SK-N-SH (cell line): ENCODE measurements around the gene STX19.

Experiments used
- CHD2 ChIP-seq: fragments of 150-350 bp; IDR thresholded peaks from 2 replicates; pipeline ENCODE4 v1.6.1; 2018; ENCODE audit warnings: low read length; ENCODE audit not compliant: partially characterized antibody
- FOXM1 ChIP-seq: IDR thresholded peaks from 2 replicates; pipeline ENCODE4 v1.4.0; 2012; ENCODE audit warnings: low read depth, mild to moderate bottlenecking
- JUND ChIP-seq: IDR thresholded peaks from 2 replicates; pipeline ENCODE4 v1.4.0; 2012
- NFIC ChIP-seq: IDR thresholded peaks from 2 replicates; pipeline ENCODE4 v1.4.0; 2012; ENCODE audit warnings: borderline replicate concordance
- REST ChIP-seq: IDR thresholded peaks from 2 replicates; pipeline ENCODE4 v1.6.1; 2012; ENCODE audit warnings: mild to moderate bottlenecking, low read depth, low read length, moderate library complexity
- SMC3 ChIP-seq: IDR thresholded peaks from 2 replicates; pipeline ENCODE4 v1.6.1; 2012; ENCODE audit warnings: low read depth, low read length, improper control_type of control experiment
- YY1 ChIP-seq: IDR thresholded peaks from 2 replicates; pipeline ENCODE4 v1.4.0; 2012; ENCODE audit warnings: low read depth, mild to moderate bottlenecking
- TF ChIP-seq, protein P1 (sequence below): fragments of 200-600 bp; sonication (generic); IDR thresholded peaks from 2 replicates; pipeline ENCODE4 v1.6.1; 2017; ENCODE audit warnings: antibody characterized with exemption, mild to moderate bottlenecking, moderate library complexity

GRCh38 chr3:93973131-93974126 lies 55.0 kb downstream of the STX19 start, which contains the start of gene PROS1:
- TF ChIP-seq, protein P1, sequence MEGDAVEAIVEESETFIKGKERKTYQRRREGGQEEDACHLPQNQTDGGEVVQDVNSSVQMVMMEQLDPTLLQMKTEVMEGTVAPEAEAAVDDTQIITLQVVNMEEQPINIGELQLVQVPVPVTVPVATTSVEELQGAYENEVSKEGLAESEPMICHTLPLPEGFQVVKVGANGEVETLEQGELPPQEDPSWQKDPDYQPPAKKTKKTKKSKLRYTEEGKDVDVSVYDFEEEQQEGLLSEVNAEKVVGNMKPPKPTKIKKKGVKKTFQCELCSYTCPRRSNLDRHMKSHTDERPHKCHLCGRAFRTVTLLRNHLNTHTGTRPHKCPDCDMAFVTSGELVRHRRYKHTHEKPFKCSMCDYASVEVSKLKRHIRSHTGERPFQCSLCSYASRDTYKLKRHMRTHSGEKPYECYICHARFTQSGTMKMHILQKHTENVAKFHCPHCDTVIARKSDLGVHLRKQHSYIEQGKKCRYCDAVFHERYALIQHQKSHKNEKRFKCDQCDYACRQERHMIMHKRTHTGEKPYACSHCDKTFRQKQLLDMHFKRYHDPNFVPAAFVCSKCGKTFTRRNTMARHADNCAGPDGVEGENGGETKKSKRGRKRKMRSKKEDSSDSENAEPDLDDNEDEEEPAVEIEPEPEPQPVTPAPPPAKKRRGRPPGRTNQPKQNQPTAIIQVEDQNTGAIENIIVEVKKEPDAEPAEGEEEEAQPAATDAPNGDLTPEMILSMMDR = no peak; the same call in 1 of the 2 replicates
- TF ChIP-seq YY1 (no peak), FOXM1 (no peak), JUND (no peak), REST (no peak), NFIC (no peak), CHD2 (peak; percentile 77), SMC3 (peak; percentile 12; the same call in 1 of the 2 replicates)
